PC-9 (cell line): Measurements from ENCODE around the gene KRTAP10-11.
"Not testable (repeated sequence)": the region's sequence is repeated elsewhere in the genome, so short reads cannot be mapped to it uniquely, and the experiment has no call there.

Experiments
- EZH2 ChIP-seq: fragments of 200-600 bp; sonication (generic); IDR thresholded peaks from 2 replicates; pipeline ENCODE4 v1.8.0; 2017; ENCODE audit warnings: antibody characterized with exemption, low read depth
- TF ChIP-seq, protein P1 (sequence below): fragments of 200-600 bp; sonication (generic); conservative IDR thresholded peaks from 2 replicates; pipeline ENCODE4 v1.6.1; 2017; ENCODE audit warnings: mixed run types, antibody characterized with exemption, mild to moderate bottlenecking, moderate library complexity

DNA sequence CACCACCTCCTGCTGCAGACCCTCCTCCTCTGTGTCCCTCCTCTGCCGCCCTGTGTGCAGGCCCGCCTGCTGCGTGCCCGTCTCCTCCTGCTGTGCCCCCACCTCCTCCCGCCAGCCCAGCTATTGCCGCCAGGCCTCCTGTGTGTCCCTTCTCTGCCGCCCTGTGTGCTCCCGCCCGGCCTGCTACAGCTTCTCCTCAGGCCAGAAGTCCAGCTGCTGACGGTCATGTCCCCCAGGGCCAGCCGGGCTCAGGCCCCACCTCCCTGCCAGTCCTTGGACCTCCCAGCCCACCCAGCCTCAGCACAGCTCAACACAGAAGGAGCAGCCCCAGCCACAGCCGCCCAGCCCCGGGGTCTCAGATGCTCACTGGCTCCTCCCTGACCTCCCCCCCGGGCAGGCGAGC, 18.4 kb upstream of the KRTAP10-11 start:
- TF ChIP-seq, protein P1, sequence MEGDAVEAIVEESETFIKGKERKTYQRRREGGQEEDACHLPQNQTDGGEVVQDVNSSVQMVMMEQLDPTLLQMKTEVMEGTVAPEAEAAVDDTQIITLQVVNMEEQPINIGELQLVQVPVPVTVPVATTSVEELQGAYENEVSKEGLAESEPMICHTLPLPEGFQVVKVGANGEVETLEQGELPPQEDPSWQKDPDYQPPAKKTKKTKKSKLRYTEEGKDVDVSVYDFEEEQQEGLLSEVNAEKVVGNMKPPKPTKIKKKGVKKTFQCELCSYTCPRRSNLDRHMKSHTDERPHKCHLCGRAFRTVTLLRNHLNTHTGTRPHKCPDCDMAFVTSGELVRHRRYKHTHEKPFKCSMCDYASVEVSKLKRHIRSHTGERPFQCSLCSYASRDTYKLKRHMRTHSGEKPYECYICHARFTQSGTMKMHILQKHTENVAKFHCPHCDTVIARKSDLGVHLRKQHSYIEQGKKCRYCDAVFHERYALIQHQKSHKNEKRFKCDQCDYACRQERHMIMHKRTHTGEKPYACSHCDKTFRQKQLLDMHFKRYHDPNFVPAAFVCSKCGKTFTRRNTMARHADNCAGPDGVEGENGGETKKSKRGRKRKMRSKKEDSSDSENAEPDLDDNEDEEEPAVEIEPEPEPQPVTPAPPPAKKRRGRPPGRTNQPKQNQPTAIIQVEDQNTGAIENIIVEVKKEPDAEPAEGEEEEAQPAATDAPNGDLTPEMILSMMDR = not testable (repeated sequence)
- not testable (repeated sequence) for TF ChIP-seq EZH2
